Sigmoid colon (tissue), 7 donors: ENCODE measurements around the gene SCAMP3. TPM values are rescaled to one million over a fixed set of nuclear protein-coding genes. Genes with fewer than 3 reads are reported as not detected.

Experiments
- DNase-seq: peaks from one replicate; pipeline ENCODE4 v3.0.0-alpha.2; 2019
- H3K27ac ChIP-seq, 4 donors: fragments of 200-600 bp; sonication (generic); one replicate each; pipeline ENCODE4 v1.5.1; 2016 to 2019; ENCODE audit warnings: mild to moderate bottlenecking in 1 of 4
- H3K27me3 ChIP-seq, 3 donors: fragments of 200-600 bp; sonication (generic); one replicate each; pipeline ENCODE4 v1.5.1; 2019; ENCODE audit warnings: mild to moderate bottlenecking in 1 of 3
- H3K36me3 ChIP-seq, 4 donors: fragments of 200-600 bp; sonication (generic); one replicate each; pipeline ENCODE4 v1.5.1; 2016 to 2019
- H3K4me1 ChIP-seq, 4 donors: fragments of 200-600 bp; sonication (generic); one replicate each; pipeline ENCODE4 v1.5.1; 2017 to 2019
- H3K4me3 ChIP-seq, 4 donors: fragments of 200-600 bp; sonication (generic); one replicate each; pipeline ENCODE4 v1.5.1; 2017 to 2019; ENCODE audit warnings: mild to moderate bottlenecking in 2 of 4, moderate library complexity in 1 of 4
- H3K9me3 ChIP-seq, 4 donors: fragments of 200-600 bp in 3 of 4; sonication (generic) in 3 of 4; one replicate each; pipeline versions ENCODE4 v1.5.1 to v1.6.1; 2013 to 2019
- CTCF ChIP-seq, 4 experiments: fragments of 450-650 bp in 3 of 4; fragments of 200-600 bp in 1 of 4; IDR thresholded peaks; one replicate each; pipeline ENCODE4 v1.5.1; 2016 to 2019; ENCODE audit warnings: antibody characterized with exemption in 4 of 4, mild to moderate bottlenecking in 3 of 4, moderate library complexity in 2 of 4
- EP300 ChIP-seq, 4 donors: sonication (generic); formaldehyde crosslinking; IDR thresholded peaks; one replicate each; pipeline ENCODE4 v1.6.1; 2017; ENCODE audit warnings: antibody characterized with exemption in 4 of 4
- POLR2A ChIP-seq, 2 donors: fragments of 450-650 bp; IDR thresholded peaks; one replicate each; pipeline ENCODE4 v1.6.1; 2016; ENCODE audit warnings: antibody characterized with exemption in 2 of 2, mild to moderate bottlenecking in 2 of 2, moderate library complexity in 2 of 2
- POLR2AphosphoS5 ChIP-seq, 4 donors: sonication (generic); formaldehyde crosslinking; IDR thresholded peaks; one replicate each; pipeline ENCODE4 v1.6.1; 2017; ENCODE audit warnings: antibody characterized with exemption in 4 of 4
- WGBS, 2 donors: extraction: QIAGEN DNeasy Blood & Tissue Kit; methylation state at CpG; one replicate each; pipeline ENCODE4 v1.1.7; 2013; 5-methylcytosine and 5-hydroxymethylcytosine counted together
- intact Hi-C: fragments of 100-400 bp; cut with DNase I; formaldehyde crosslinking; loops from one replicate; pipeline ENCODE4 v1.15.1; 2023
- polyA plus RNA-seq, 3 donors: library from polyadenylated mRNA; stranded (reverse); fragments of 200-250 nt; gene quantifications; one replicate each; pipeline ENCODE4 v1.2.3, GENCODE V29; 2013
- total RNA-seq, 4 donors: library from RNA; depleted of rRNA; stranded (reverse); fragments of >200 nt; gene quantifications; one replicate each; pipeline ENCODE4 v1.1.0, GENCODE V29; 2016
- donor health status: healthy with polysubstance abuse.
- donor health status: Bipolar disorder and iron deficiency.
- donor health status: healthy.

The SCAMP3 gene
- total and polyA plus RNA-seq, 7 donors = 11.6 to 56.4 (median 34.6) TPM

DNA sequence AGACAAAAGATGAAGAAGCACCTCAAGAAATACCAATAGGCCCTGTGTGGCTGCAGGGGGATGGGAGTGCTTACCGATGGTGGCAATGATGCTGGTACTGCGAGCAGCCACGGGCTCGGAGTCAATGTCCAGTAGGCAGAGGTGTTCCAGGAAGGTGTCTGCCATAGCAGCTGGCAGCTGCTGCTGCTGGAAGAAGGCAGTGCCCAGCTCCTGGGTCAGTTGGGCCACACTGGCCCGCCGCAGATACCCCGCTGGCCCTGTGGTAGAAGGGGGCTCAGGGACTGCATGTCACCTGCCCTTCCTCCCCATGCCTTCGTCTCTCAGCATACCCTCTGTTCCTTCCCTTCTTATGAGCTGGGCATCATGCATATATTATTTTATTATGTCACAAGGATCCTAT lies 37.9 kb upstream of the SCAMP3 start:
- Histone ChIP-seq H3K4me3 (no peak overlapping the region), H3K9me3 (no peaks in the 10 kb centered on the region), H3K27me3 (peaks cover 10 to 26% (median 14%) of the 10 kb centered on the region in 3 donors), H3K4me1 (peaks cover 0 to 5% (median 4%) of the 10 kb centered on the region in 4 donors), H3K36me3 (no peaks in the 10 kb centered on the region), H3K27ac (no peak overlapping the region)
- TF ChIP-seq CTCF (IDR thresholded peaks at IDR 0.05) (no peak), POLR2A (IDR thresholded peaks at IDR 0.05) (no peak), POLR2AphosphoS5 (IDR thresholded peaks at IDR 0.05) (no peak), EP300 (IDR thresholded peaks at IDR 0.05) (no peak)
- no peak for DNase-seq
- WGBS, 2 donors = 92 to 93% methylated on average over 8 of the region's 8 CpGs
- intact Hi-C loops = no loop called here

DNA sequence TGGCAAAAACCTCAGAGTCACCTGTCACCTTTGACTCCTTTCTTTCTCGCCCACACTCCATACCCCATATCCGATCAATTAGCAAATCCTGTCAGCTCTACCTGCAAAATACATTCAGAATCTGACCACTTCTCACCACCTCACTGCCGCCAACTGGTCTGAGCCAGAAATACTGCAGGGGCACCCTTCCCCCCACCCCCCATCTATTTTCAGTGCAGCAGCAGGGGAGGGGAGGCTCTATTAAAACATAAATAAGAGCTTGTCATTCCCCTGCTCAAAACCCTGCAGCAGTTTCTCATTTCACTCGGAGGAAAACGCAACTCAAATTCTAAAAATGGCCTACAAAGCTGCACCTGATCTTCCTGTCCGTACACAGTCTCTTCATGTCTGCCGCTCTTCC lies 35.2 kb upstream of the SCAMP3 start:
- 74 to 91% methylated on average over 7 of the region's 7 CpGs for WGBS, 2 donors
- no peak for DNase-seq
- H3K4me1 ChIP-seq = peaks cover 0 to 7% (median 6%) of the 10 kb centered on the region in 4 donors
- H3K36me3 ChIP-seq = no peaks in the 10 kb centered on the region
- no peaks in the 10 kb centered on the region for H3K9me3 ChIP-seq
- intact Hi-C loops = no loop called here
- H3K27me3 ChIP-seq = peaks cover 10 to 42% (median 20%) of the 10 kb centered on the region in 3 donors
- no peak for TF ChIP-seq POLR2A (IDR thresholded peaks at IDR 0.05)
- no peak for TF ChIP-seq EP300 (IDR thresholded peaks at IDR 0.05)
- TF ChIP-seq POLR2AphosphoS5 (IDR thresholded peaks at IDR 0.05) = no peak
- no peak for TF ChIP-seq CTCF (IDR thresholded peaks at IDR 0.05)
- H3K4me3 ChIP-seq = no peak overlapping the region
- no peak overlapping the region for H3K27ac ChIP-seq

DNA sequence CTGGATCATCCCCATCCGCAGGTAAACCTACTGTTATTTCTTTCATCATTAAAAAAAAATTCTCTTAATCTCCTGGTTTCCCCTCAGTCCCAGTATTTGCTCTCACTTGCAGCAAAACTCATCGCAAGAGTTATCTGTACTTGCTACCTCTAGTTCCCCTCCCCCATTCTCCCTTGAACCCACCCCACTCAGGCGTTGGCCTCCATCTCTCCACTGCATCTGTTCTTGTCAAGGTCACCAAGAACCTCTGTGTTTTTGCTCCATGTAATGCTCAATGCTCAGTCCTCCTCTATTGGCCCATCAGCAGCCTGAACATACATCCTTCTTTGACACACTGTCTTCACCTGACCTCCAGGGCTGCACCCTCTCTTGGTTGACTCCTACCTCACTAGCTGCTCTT lies 34.5 kb upstream of the SCAMP3 start:
- H3K27ac ChIP-seq = no peak overlapping the region
- no peak for DNase-seq
- intact Hi-C loops = no loop called here
- H3K27me3 ChIP-seq = peaks cover 10 to 42% (median 20%) of the 10 kb centered on the region in 3 donors
- peaks cover 0 to 7% (median 6%) of the 10 kb centered on the region in 4 donors for H3K4me1 ChIP-seq
- no peak for TF ChIP-seq CTCF (IDR thresholded peaks at IDR 0.05)
- no peak for TF ChIP-seq POLR2A (IDR thresholded peaks at IDR 0.05)
- TF ChIP-seq EP300 (IDR thresholded peaks at IDR 0.05) = no peak
- TF ChIP-seq POLR2AphosphoS5 (IDR thresholded peaks at IDR 0.05) = no peak
- no peaks in the 10 kb centered on the region for H3K9me3 ChIP-seq
- WGBS, 2 donors = 67 to 86% methylated on average over 3 of the region's 3 CpGs
- no peaks in the 10 kb centered on the region for H3K36me3 ChIP-seq
- H3K4me3 ChIP-seq = no peak overlapping the region

DNA sequence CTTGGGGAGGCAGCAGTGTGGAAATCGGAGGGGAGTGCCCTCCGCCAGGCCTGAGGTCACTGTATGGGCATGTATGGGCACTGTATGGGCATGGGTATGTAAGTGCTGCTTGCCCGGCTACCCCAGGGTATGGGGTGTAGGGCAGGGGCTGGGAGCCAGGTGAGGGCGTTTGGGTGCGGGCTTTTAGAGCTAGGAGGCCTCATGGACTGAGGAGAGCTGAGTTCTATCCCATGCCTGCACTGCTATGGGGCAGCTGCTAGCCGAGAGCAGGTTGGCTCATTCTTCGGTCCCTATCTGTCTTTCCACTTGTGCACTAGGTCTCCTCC lies 33.7 kb upstream of the SCAMP3 start:
- no peak overlapping the region for H3K4me3 ChIP-seq
- 91 to 92% methylated on average over 7 of the region's 7 CpGs for WGBS, 2 donors
- H3K27me3 ChIP-seq = peaks cover 10 to 42% (median 20%) of the 10 kb centered on the region in 3 donors
- no peak overlapping the region for H3K27ac ChIP-seq
- H3K9me3 ChIP-seq = no peaks in the 10 kb centered on the region
- DNase-seq = no peak
- intact Hi-C loops = no loop called here
- TF ChIP-seq POLR2AphosphoS5 (IDR thresholded peaks at IDR 0.05) = no peak
- TF ChIP-seq EP300 (IDR thresholded peaks at IDR 0.05) = no peak
- no peak for TF ChIP-seq CTCF (IDR thresholded peaks at IDR 0.05)
- TF ChIP-seq POLR2A (IDR thresholded peaks at IDR 0.05) = no peak
- peaks cover 0 to 7% (median 6%) of the 10 kb centered on the region in 4 donors for H3K4me1 ChIP-seq
- H3K36me3 ChIP-seq = no peaks in the 10 kb centered on the region
